ENCODE results near the gene UBE2Q1.

- TF ChIP-seq CTCF (conservative IDR thresholded peaks at IDR 0.05 in 1 of 2, IDR thresholded peaks at IDR 0.05 in 1 of 2; ENCODE audit: low read depth in 1 of 2, low read length in 2 of 2) (no peak), EZH2 (IDR thresholded peaks at IDR 0.05; ENCODE audit: low read length, missing control alignments) (no peak)
These were observed 57.9 kb downstream of the UBE2Q1 start for GRCh38 chr1:154500533-154500932.

Measured in fibroblast of lung (primary cell).